GM23338 (cell line): ENCODE results near the gene SLC26A5. TPM values are rescaled to one million over a fixed set of nuclear protein-coding genes. Genes with fewer than 3 reads are reported as not detected.

Experiments
- ATAC-seq: fragments of 200-7000 bp; cut with Tn5 transposase; 3 replicates; pipeline ENCODE4 v1.9.1; 2020
- DNase-seq: peaks from one replicate; pipeline ENCODE4 v3.0.0-alpha.2; 2015; ENCODE audit warnings: low spot score
- H2AFZ ChIP-seq: fragments of 200-600 bp; sonication (generic); 2 replicates; pipeline ENCODE4 v1.8.0; 2016; ENCODE audit warnings: antibody characterized with exemption, mild to moderate bottlenecking, moderate library complexity
- H3F3A ChIP-seq: fragments of 200-600 bp; sonication (generic); replicated peaks from 2 replicates; pipeline ENCODE4 v1.8.0; 2017; ENCODE audit warnings: antibody characterized with exemption, mixed run types, low read depth
- H3K27ac ChIP-seq: fragments of 200-600 bp; sonication (generic); 2 replicates; pipeline ENCODE4 v1.6.1; 2016; ENCODE audit warnings: low read depth
- H3K27me3 ChIP-seq: fragments of 200-600 bp; sonication (generic); 2 replicates; pipeline ENCODE4 v1.8.0; 2016; ENCODE audit warnings: mild to moderate bottlenecking, mixed run types, moderate library complexity; ENCODE audit not compliant: insufficient read depth
- H3K36me3 ChIP-seq: fragments of 200-600 bp; sonication (generic); 2 replicates; pipeline ENCODE4 v1.8.0; 2016; ENCODE audit warnings: mild to moderate bottlenecking; ENCODE audit not compliant: insufficient read depth
- H3K4me1 ChIP-seq: fragments of 200-600 bp; sonication (generic); 2 replicates; pipeline ENCODE4 v1.8.0; 2016; ENCODE audit warnings: mild to moderate bottlenecking, moderate library complexity; ENCODE audit not compliant: insufficient read depth
- H3K4me2 ChIP-seq: fragments of 200-600 bp; sonication (generic); 2 replicates; pipeline ENCODE4 v1.7.1; 2017; ENCODE audit warnings: mixed run types
- H3K4me3 ChIP-seq: fragments of 200-600 bp; sonication (generic); 2 replicates; pipeline ENCODE4 v1.6.1; 2016; ENCODE audit warnings: mixed run types
- H3K79me2 ChIP-seq: fragments of 200-600 bp; sonication (generic); replicated peaks from 2 replicates; pipeline ENCODE4 v1.8.0; 2017; ENCODE audit warnings: mild to moderate bottlenecking; ENCODE audit not compliant: insufficient read depth
- H3K9me2 ChIP-seq: fragments of 200-600 bp; sonication (generic); 2 replicates; pipeline ENCODE4 v1.8.0; 2017; ENCODE audit not compliant: insufficient read depth
- H4K20me1 ChIP-seq: fragments of 200-600 bp; sonication (generic); replicated peaks from 2 replicates; pipeline ENCODE4 v1.8.0; 2017; ENCODE audit warnings: mild to moderate bottlenecking; ENCODE audit not compliant: insufficient read depth
- H3K27ac Mint-ChIP-seq: 2 replicates; pipeline ENCODE4 v1.8.0; 2020; ENCODE audit warnings: inconsistent platforms, mild to moderate bottlenecking, moderate library complexity, mixed read lengths
- H3K27me3 Mint-ChIP-seq: 3 replicates; pipeline ENCODE4 v1.8.0; 2022; ENCODE audit warnings: low read depth, mild to moderate bottlenecking, moderate library complexity, mixed read lengths, inconsistent platforms; ENCODE audit not compliant: insufficient read depth, poor library complexity
- H3K36me3 Mint-ChIP-seq: 3 replicates; pipeline ENCODE4 v1.8.0; 2021; ENCODE audit warnings: low read depth, mild to moderate bottlenecking, inconsistent platforms, moderate library complexity, mixed read lengths
- H3K4me1 Mint-ChIP-seq: 3 replicates; pipeline ENCODE4 v1.8.0; 2020; ENCODE audit warnings: mild to moderate bottlenecking, inconsistent platforms, mixed read lengths
- H3K4me3 Mint-ChIP-seq: 3 replicates; pipeline ENCODE4 v1.8.0; 2021; ENCODE audit warnings: moderate library complexity, mild to moderate bottlenecking, inconsistent platforms, mixed read lengths
- H3K9me3 Mint-ChIP-seq: 3 replicates; pipeline ENCODE4 v1.8.0; 2020; ENCODE audit warnings: moderate library complexity, mild to moderate bottlenecking, inconsistent platforms, mixed read lengths
- CREB1 ChIP-seq: fragments of 250-450 bp; sonication (Bioruptor Pico); IDR thresholded peaks from 2 replicates; pipeline ENCODE4 v1.5.0; 2020; ENCODE audit warnings: low read depth, mild to moderate bottlenecking, moderate library complexity
- ETS1 ChIP-seq: IDR thresholded peaks from 2 replicates; pipeline ENCODE4 v1.6.1; 2016; ENCODE audit warnings: antibody characterized with exemption
- EZH2 ChIP-seq: fragments of 200-600 bp; sonication (generic); IDR thresholded peaks from one replicate; pipeline ENCODE4 v1.8.0; 2017; ENCODE audit warnings: antibody characterized with exemption, mild to moderate bottlenecking, low read depth; ENCODE audit not compliant: unreplicated experiment
- EZH2phosphoT487 ChIP-seq: fragments of 200-600 bp; sonication (generic); IDR thresholded peaks from one replicate; pipeline ENCODE4 v1.8.1; 2018; ENCODE audit warnings: antibody characterized with exemption; ENCODE audit not compliant: unreplicated experiment
- JUNB ChIP-seq: IDR thresholded peaks from one replicate; pipeline ENCODE4 v1.6.1; 2016; ENCODE audit warnings: antibody characterized with exemption; ENCODE audit not compliant: unreplicated experiment
- NANOG ChIP-seq: IDR thresholded peaks from 2 replicates; pipeline ENCODE4 v1.6.1; 2016; ENCODE audit warnings: antibody characterized with exemption, borderline replicate concordance
- POLR2AphosphoS5 ChIP-seq: IDR thresholded peaks from 2 replicates; pipeline ENCODE4 v1.6.1; 2016; ENCODE audit warnings: antibody characterized with exemption, low read depth
- REST ChIP-seq: IDR thresholded peaks from one replicate; pipeline ENCODE4 v1.6.1; 2018; ENCODE audit warnings: antibody characterized with exemption; ENCODE audit not compliant: unreplicated experiment
- STAT1 ChIP-seq: IDR thresholded peaks from one replicate; pipeline ENCODE4 v1.6.1; 2016; ENCODE audit warnings: antibody characterized with exemption; ENCODE audit not compliant: unreplicated experiment
- ZNF114 ChIP-seq: fragments of 250-450 bp; sonication (Bioruptor Pico); IDR thresholded peaks from 2 replicates; pipeline ENCODE4 v1.5.0; 2020; ENCODE audit warnings: mild to moderate bottlenecking, moderate library complexity
- ZNF331 ChIP-seq: fragments of 250-450 bp; sonication (Bioruptor Pico); IDR thresholded peaks from 2 replicates; pipeline ENCODE4 v1.5.0; 2020; ENCODE audit warnings: low read depth, mild to moderate bottlenecking, moderate library complexity
- ZNF462 ChIP-seq: fragments of 250-450 bp; sonication (Bioruptor Pico); IDR thresholded peaks from 2 replicates; pipeline ENCODE4 v1.5.0; 2020; ENCODE audit warnings: mild to moderate bottlenecking, moderate library complexity
- long read RNA-seq: library from polyadenylated mRNA; unstranded; transcript quantifications from one replicate; pipeline ENCODE4 v2.0.0, GENCODE V29; 2020; ENCODE audit not compliant: unreplicated experiment
- polyA plus RNA-seq: library from polyadenylated mRNA; unstranded; fragments of >200 nt; fragmentation: Nextera tagmentation; extraction: Ambion mirVana; gene quantifications from 2 replicates; pipeline ENCODE4 v1.2.1, GENCODE V29; 2016
- total RNA-seq: library from RNA; depleted of rRNA; stranded (reverse); fragments of >200 nt; shearing (Covaris generic); gene quantifications from 2 replicates; pipeline ENCODE4 v1.2.3, GENCODE V29; 2014; rRNA removed

The SLC26A5 gene
- total RNA-seq, result 0.49 and 0.58 TPM in 2 replicates
- polyA plus RNA-seq, result 1.0 and 1.1 TPM in 2 replicates
- long read RNA-seq, result 0 reads

- TF ChIP-seq NANOG, result no peak
- no peak for TF ChIP-seq ZNF331 (CRISPR knock-in tag)
- no peak for TF ChIP-seq STAT1
- TF ChIP-seq REST, result no peak
- no peak for TF ChIP-seq EZH2
- no peak for TF ChIP-seq ZNF114 (CRISPR knock-in tag)
- no peak for TF ChIP-seq POLR2AphosphoS5
- TF ChIP-seq JUNB, result no peak
- no peak for TF ChIP-seq ETS1
- TF ChIP-seq CREB1 (CRISPR knock-in tag), result no peak
- TF ChIP-seq EZH2phosphoT487, result no peak
- TF ChIP-seq ZNF462 (CRISPR knock-in tag), result no peak
- peaks cover 6% of the 10 kb centered on the region; the same call in 1 of the 2 replicates for H3F3A ChIP-seq
- H3K36me3 Mint-ChIP-seq, result no peaks in the 10 kb centered on the region
- no peak within 1 kb of the TSS for H3K27ac Mint-ChIP-seq
- H3K27ac ChIP-seq, result no peak within 1 kb of the TSS
- peak within 1 kb of the TSS; percentile 81 for H3K4me2 ChIP-seq
- peak; percentile 81 for DNase-seq
- peak within 1 kb of the TSS; percentile 98 for H2AFZ ChIP-seq
- peaks cover 43% of the 10 kb centered on the region for H3K27me3 Mint-ChIP-seq
- peaks cover 17% of the 10 kb centered on the region for H3K4me1 Mint-ChIP-seq
- H3K4me3 Mint-ChIP-seq, result peak within 1 kb of the TSS; percentile 81
- peaks cover 18% of the 10 kb centered on the region; the same call in 1 of the 2 replicates for H3K4me1 ChIP-seq
- H3K27me3 ChIP-seq, result peaks cover 43% of the 10 kb centered on the region
- H3K36me3 ChIP-seq, result no peaks in the 10 kb centered on the region
- H3K9me3 Mint-ChIP-seq, result no peaks in the 10 kb centered on the region; the same call in 2 of the 3 replicates
- peak; percentile 89 for ATAC-seq
- H3K4me3 ChIP-seq, result peak within 1 kb of the TSS; percentile 62
- no peaks in the 10 kb centered on the region for H3K9me2 ChIP-seq
- H4K20me1 ChIP-seq, result no peaks in the 10 kb centered on the region
- no peaks in the 10 kb centered on the region for H3K79me2 ChIP-seq
Measured at GRCh38 chr7:103446049-103446520, at the start of gene SLC26A5. Gene SLC26A5, minus strand, starts transcription at chr7:103446207. Its CDS starts 24,693 bp downstream, at chr7:103421514.
